ENCODE results near the gene C6orf62. TPM values are rescaled to one million over a fixed set of nuclear protein-coding genes. Genes with fewer than 3 reads are reported as not detected.
"Not testable (repeated sequence)": the region's sequence is repeated elsewhere in the genome, so short reads cannot be mapped to it uniquely, and the experiment has no call there.

C6orf62 gene
- 86.7 TPM for total RNA-seq

DNA sequence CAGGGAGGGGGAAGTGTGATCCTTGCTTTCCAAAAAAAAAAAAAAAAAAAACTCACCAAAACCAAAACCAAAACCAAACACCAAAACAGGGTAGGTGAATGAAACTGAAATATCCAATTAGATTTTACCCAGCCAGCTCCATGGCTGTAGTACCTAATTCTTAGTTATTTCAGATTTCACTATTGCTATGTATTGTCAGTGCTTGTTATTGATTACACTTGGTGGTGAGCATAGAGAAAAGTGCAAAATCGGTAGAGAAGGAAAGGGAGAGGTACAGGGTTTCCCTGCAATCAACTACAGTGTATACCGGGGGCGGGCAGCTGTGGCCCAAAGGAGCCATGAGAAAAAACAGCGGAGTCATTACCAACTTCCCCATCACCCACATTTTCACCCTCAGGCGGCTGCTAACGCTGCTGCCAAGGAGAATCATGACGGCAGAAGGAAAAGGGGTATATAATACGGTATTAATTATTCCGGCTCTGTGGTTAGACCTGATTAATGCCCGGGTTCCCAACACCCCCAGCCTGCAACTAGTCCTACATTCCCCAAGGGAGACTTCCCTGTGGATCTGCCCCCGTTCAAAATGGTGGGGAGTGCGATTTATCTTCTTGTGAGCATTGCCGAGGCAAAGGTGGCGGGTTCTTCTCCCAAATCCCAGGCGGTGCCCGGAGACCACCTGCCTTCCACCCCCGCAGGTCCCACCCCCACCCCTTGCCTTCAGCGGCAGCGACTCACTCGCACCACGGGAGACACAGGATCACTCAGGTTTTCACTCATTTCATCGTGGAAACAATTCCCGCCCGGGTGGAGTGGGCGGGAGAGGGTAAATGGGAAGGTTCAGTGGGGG is at the start of gene C6orf62:
C6orf62 (minus strand) TSS at position 30 of the 847 bp plus-strand sequence. CDS start 486 bp downstream, outside the sequence.
- peak; percentile 44 for DNase-seq

DNA sequence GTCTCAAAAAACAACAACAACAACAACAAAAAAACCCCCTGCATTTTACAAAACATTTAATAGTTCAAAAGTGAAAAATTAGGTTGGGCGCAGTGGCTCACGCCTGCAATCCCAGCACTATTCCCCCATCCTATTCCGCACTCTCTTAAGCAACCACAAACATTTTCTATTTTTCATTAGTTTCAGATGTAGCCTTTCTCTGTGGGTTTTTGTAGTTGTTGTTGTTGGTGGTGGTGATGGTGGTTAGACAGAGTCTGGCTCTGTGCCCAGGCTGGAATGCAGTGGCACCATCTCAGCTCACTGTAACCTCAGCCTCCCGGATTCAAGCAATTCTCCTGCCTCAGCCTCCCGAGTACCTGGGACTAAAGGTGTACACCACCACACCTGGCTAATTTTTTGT is 49.4 kb upstream of the C6orf62 start:
- no peak for DNase-seq

DNA sequence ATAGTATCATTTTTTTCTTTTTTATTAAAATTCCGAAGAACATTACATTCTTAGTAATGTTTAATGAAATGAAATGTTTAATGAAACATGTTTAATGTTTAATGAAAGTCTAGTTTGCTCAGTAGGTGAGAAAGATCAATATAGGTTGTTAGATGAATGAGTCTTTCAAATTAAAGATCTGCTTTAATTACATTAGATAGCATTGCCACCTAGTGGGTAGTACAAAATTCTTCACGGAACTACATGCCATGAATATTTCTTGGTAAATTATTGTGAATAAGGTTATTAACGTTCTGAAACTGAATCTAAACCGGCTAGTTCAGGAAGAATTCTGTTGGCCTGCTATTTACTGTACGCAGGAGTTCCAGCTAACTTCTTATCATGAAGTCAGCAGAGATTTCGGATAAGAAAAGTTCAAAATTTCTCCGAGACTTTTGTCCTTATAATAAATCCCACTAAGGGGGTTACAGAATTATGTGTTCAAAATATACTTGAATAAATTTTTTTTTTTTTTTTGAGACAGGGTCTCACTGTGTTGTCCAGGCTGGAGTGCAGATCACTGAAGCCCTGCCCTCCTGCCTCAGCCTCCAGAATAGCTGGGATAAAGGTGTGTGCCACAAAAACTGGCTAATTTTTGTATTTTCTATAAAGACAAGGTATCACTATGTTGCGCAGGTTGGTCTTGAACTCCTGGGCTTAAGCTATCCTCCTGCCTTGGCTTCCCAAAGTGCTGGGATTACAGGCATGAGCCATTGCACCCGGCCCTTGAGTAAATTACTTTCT is 47.9 kb upstream of the C6orf62 start:
- DNase-seq, result no peak

DNA sequence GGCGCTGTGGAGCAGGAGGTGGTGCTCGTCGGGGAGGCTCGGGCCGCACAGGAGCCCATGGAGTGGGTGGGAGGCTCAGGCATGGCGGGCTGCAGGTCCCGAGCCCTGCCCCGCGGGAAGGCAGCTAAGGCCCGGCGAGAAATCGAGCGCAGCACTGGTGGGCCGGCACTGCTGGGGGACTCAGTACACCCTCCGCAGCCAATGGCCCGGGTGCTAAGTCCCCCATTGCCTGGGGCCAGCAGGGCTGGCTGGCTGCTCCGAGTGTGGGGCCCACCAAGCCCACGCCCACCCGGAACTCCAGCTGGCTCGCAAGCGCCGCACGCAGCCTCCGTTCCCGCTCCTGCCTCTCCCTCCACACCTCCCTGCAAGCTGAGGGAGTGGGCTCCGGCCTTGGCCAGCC is 47.0 kb upstream of the C6orf62 start:
- not testable (repeated sequence) for DNase-seq

DNA sequence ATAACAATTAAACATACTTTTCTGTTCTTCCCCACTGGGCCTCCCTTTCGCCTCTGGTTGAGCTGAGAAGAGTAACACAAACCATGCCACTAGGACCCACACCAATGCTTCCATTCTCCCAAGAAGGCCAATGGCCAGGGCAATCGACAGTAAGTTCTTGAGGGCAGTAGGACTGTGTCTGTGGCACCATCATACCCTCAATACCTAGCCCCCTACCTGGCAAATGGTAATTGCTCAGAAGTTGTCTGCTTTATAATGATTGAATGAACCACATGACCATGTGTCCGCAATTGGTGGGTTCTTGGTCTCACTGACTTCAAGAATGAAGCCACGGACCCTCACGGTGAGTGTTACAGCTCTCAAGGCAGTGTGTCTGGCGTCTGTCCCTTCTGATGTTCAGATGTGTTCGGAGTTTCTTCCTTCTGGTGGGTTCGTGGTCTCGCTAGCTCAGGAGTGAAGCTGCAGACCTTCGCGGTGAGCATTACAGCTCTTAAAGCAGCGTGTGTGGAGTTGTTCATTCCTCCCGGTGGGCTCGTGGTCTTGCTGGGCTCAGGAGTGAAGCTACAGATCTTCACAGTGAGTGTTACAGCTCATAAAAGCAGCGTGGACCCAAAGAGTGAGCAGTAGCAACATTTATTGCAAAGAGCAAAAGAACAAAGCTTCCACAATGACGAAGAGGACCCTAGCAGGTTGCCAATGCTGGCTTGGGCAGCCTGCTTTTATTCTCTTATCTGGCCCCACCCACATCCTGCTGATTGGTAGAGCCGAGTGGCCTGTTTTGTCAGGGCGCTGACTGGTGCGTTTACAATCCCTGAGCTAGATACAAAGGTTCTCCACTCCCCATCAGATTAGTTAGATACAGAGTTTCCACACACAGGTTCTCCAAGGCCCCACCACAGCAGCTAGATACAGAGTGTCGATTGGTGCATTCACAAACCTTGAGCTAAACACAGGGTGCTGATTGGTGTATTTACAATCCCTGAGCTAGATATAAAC is 46.2 kb upstream of the C6orf62 start:
- not testable (repeated sequence) for DNase-seq

DNA sequence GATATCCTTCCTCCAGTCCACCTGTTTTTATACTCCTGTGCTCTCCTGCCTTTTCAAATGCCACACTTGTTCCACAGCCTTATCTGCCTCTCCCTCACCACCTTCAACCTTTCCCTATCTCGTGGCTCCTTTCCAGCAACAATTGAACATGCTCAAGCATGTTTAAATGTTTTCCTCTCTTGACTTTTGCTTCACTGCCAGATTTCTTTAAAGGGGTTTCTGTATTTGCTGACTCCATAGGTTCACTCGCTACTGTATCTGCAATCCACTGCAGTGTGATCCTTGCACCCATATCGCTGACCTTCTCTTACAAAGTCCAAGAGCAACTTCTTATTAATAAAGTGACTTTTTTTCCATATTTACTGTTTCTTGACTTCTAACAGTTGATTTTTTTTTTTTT is 44.6 kb upstream of the C6orf62 start:
- no peak for DNase-seq

DNA sequence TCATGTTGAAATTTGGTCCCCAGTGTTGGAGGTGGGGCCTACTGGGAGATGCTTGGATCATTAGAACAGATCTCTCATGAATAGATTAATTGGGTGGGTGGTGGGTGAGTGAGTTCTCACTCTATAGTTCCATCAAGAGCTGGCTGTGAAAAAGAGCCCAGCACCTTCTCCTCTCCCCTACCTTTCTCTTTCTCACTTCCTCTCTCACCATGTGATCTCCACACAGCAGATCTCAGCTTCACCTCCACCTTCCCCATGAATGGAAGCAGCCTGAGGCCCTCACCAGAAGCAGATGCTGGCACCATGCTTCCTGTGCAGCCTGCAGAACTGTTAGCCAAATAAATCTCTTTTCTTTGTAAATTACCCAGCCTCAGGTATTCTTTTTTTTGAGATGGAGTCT is 42.9 kb upstream of the C6orf62 start:
- DNase-seq, result no peak

DNA sequence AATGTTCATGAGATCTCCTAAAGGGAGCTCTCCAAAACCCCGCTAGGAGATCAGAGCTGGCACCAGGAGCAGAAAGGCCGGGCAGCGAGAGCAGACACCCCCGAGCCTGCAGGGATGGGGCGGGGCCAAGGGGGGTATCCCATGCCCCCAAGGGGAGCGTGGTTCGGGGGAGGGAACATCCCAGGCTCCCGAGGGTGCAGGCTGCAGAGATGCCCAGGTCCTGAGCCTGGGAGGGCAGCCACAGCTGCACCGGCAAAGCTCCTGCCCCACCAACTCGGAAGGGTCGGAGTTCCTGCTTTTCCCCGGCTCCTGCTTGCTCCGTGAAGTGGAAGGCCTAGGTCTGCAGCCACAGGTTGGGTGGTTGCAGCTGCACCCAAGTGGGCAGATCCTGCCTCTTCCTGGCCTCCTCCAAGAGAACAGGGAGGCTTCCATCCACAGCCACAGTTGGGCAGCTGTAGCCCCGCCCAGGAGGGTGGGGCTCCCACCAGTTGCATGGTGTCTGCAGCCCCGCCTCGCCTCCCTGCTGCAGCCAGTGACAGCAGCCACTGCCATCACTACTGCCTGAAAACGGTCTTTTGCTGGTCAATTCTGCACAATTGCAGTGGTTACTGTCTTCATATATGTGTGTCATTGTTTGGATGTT is 42.4 kb upstream of the C6orf62 start:
- DNase-seq, result no peak

DNA sequence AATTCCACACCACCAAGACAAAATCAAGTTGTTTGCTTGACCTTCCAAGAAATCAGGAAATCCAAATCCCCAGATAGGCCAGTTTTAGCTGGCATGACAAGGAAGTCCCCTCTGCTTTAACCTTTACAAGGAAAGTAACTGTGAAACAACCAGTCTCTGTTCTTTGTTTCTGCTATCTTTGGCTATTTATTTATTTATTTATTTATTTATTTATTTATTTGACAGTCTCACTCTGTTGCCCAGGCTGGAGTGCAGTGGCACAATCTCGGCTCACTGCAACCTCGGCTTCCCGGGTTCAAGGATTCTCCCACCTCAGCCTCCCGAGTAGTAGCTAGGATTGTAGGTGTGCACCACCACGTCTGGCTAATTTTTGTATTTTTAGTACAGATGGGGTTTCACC is 41.3 kb upstream of the C6orf62 start:
- DNase-seq, result no peak

DNA sequence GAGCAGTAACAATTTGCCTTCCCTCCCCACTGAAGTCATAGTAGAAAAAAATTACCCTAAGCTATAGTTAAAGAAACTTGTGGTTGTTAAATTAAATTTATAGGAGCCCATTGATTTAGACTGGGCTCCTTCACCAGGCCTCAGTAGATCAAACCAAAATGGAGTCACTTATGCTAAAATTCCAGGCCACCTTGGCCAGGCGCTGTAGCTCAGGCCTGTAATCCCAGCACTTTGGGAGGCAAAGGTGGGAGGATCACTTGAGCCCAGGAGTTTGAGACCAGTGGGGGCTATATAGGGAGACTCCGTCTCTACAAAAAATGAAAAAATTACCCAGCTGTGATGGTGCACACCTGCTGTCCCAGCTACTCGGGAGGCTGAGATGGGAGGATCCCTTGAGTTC is 40.8 kb upstream of the C6orf62 start:
- DNase-seq, result no peak

DNA sequence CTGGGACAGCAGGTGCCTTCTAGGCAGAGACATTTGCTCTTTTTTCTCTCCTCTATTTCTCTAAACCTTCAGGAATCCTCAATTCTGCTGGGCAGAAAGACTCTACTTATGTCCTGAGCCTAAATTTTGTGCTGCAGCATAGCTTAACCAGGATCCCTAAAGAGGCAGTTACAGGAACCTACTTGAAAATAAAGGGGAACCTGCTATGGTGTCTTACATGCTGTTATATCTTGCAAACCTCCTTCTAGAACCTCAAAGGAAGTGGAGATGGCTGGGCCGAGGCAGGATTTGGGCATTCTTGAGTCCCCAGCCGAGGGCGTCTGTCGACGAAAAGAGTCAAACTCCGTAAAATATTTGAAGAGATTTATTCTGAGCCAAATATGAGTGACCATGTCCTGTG is 38.7 kb upstream of the C6orf62 start:
- no peak for DNase-seq

DNA sequence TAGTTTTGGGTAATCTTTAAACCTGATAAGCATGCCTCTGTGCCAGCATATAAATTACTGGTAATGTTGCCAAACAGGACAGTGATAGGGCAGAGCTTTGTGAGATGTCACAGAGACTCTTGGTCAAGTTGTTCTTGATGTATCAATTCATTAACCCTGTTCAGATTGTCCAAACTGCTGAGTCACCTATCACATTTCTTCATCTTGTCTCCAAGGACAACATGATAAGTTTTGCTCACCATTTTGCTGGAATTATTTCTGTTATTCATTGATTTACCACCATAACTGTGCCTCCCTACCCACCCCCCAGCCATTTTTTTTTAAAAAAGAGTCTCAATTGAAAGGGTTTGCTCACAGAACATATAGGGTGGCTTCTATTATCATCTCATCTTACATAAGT is 36.3 kb upstream of the C6orf62 start:
- DNase-seq, result no peak

DNA sequence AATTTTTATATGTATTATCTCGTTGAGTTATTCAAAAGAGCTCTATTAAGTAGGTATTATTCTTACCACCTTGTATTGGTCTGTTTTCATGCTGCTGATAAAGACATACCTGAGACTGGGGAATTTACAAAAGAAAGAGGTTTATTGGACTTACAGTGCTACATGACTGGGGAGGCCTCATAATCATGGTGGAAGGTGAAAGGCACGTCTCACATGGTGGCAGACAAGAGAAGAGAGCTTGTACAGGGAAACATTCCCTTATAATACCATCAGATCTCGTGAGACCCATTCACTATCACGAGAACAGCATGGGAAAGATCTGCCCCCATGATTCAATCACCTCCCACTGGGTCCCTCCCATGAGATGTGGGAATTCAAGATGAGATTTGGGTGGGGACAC is 35.4 kb upstream of the C6orf62 start:
- not testable (repeated sequence) for DNase-seq

DNA sequence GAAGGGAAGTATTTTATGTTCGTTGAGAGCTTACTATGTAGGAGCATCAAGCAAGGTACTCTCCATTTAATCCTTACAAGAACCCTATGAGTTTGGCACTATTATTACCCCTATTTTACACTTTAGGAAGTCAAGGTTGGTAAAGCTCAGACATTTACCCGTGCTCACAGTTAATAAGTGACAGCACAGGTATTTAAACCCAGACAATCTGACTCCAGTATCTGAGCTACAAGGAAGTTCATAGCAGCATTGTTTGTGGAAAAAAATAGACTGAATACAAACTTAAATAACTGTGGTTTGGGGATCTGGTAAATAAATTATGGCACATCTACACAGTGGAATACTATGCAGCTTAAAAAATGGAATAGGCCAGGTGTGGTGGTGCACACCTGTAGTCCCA is 34.6 kb upstream of the C6orf62 start:
- DNase-seq, result no peak

DNA sequence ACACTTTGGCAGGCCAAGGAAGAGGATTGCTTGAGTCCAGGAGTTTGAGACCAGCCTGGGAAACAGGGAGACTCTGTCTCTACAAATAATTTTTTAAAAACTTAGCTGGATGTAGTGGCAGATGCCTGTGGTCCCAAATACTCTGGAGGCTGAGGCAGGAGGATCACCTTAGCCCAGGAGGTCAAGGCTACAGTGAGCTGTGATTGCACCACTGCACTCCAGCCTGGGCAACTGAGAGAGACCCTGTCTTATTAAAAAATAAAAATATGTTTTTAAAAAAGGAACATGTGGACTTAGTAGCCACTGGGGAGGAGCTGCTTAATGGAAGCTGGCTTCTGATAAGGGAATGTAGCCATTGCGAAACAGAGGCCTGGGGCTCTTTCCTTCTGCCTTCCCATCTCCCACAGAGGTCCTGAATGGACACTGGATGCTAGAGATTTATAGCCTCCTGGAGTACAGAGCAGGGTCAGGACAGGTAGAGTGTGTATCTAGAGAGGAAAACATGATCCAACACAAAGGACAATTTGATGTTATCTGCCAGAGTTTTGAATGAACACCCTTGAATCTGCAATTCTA is 34.1 kb upstream of the C6orf62 start:
- DNase-seq, result no peak

DNA sequence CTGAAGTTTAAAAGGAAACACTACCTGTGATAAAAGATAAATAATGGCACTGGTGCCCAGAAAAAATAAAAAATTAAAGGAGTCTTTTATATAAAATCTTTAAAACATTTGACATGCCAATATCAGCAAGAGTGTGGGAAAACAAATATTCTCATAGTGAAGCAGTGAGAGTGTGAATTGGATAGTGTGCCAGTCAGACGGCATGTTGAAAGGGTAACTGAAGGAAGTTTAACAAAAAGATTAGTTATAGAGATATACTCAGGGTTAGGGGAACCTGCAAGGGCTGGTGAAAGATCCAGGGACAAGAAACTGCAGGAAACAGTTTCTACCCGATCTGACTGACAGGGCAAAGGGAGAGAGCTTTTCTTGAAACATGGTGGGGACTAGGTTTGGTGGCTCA is 33.5 kb upstream of the C6orf62 start:
- no peak for DNase-seq

DNA sequence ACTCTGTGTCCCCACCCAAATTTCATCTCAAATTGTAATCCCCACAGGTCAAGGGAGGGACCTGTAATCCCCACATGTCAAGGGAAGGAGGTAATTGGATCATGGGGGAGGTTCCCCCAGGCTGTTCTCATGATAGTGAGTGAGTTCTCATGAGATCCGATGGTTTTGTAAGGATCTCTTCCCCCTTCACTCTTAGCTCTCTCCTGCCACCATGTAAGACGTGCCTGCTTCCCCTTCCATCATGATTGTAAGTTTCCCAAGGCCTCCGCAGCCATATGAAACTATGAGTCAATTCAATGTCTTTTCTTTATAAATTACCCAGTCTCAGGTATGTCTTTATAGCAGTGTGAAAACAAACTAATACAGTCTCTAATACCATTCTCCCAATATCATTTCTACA is 31.9 kb upstream of the C6orf62 start:
- DNase-seq, result not testable (repeated sequence)

DNA sequence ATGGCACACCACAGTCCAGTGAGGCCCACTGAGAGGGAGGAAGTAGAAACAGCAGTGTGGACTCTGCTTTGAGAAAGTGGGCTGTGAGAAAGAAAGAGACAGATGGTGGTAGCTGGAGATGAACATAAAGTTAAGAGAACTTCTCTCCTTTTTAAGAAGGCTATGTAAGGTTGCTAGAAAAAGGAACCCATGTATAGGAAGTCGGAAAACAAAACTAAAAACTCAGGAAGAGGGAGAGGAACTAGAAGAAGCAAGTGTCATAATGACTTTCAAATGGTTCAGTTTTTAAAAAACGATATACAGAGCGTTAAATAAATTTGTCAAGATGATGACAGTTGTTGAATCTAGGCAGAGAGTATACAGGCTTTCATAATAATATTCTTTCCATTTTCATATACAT is 30.3 kb upstream of the C6orf62 start:
- no peak for DNase-seq

DNA sequence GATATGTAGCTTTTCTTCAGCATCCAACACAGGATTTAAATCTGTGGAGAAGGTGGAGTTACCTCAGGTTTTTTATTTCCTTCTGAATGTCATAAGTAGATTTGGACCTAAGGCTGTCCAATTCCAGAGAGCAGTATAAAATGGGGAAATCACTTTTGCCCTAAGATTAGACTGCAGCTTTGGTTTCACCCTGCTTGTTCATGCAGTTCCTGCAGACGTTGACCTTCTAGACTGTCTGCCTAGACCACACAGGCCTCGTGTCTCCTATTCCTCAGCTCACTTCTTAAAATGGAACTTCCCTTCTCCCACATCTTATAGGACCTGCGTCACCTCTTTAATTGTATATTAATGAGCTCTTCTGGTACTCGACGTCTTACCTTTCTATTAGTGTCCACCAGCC is 26.0 kb upstream of the C6orf62 start:
- DNase-seq, result no peak

DNA sequence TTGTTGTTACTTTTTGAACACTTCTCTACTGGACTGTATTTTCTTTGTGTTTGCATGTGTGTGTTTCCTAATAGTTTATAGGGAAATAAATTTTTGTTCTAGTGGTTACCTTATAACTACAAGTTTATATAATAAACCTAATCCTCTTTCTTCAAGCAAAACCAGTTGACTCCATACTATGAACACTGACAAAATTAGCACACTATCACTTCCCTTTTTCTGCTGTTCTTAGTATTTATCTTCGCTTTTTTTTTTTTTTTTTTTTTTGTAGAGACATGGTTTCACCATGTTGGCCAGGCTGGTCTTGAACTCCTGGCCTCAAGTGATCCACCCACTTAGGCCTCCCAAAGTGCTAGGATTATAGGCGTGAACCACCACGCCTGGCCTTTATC is 25.0 kb upstream of the C6orf62 start:
- no peak for DNase-seq

DNA sequence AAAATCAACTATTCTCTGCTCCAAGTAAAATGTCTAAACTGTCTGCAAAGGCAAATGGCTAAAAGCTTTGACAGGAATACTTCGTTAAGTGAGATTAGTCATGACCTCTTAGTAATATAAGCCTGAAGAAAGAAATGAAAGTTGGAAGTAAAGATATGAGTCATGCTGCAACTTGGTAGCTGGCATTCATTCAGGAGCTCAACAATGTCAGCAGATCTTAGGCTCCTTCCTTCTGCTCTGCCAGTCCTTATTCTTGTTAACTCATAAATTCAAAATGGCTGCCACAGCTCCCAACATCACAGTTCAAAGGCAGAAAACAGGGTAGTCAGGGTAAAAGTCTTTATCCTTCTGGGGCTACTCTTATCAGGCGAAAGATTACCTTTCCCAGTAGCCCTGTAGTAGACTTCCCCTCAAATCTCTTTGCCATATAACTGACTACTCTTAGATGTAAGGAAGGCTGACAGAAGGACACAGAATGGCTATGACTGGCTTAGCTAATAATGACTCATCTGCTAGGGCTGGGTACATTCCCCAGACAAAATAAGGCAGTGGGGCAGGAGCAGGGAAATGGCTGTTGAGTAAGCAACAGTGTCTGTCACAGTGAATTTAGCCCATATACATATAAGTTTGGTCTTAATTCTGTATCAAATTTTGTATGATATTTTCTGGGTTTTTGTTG is 24.4 kb upstream of the C6orf62 start:
- no peak for DNase-seq

All from occipital lobe (tissue), 2 donors.